Subcutaneous abdominal adipose tissue (tissue), 5 donors: ENCODE data around the gene VAPB.

Experiments used
- H3K27ac ChIP-seq: one replicate; pipeline ENCODE4 v1.7.0; 2013; ENCODE audit warnings: low read depth, mild to moderate bottlenecking, inconsistent platforms, low read length, moderate library complexity
- H3K27me3 ChIP-seq, 5 donors: one replicate each; pipeline ENCODE4 v1.7.0; 2013; ENCODE audit warnings: low read length in 5 of 5, inconsistent platforms in 1 of 5; ENCODE audit not compliant: control insufficient read depth in 5 of 5, insufficient read depth in 4 of 5
- H3K36me3 ChIP-seq, 5 donors: one replicate each; pipeline ENCODE4 v1.7.0; 2013; ENCODE audit warnings: low read length in 5 of 5; ENCODE audit not compliant: control insufficient read depth in 5 of 5, insufficient read depth in 5 of 5
- H3K4me1 ChIP-seq, 5 donors: one replicate each; pipeline ENCODE4 v1.7.0; 2013; ENCODE audit warnings: low read length in 5 of 5, mild to moderate bottlenecking in 3 of 5, moderate library complexity in 1 of 5; ENCODE audit not compliant: control insufficient read depth in 5 of 5, insufficient read depth in 5 of 5
- H3K4me3 ChIP-seq, 5 donors: one replicate each; pipeline ENCODE4 v1.7.0; 2013; ENCODE audit warnings: low read length in 5 of 5, low read depth in 1 of 5
- H3K9ac ChIP-seq, 5 donors: one replicate each; pipeline ENCODE4 v1.7.0; 2013; ENCODE audit warnings: low read length in 5 of 5, mild to moderate bottlenecking in 4 of 5, moderate library complexity in 3 of 5
- H3K9me3 ChIP-seq, 5 donors: one replicate each; pipeline ENCODE4 v1.7.0; 2013; ENCODE audit warnings: low read length in 5 of 5; ENCODE audit not compliant: control insufficient read depth in 5 of 5
- donor health status: healthy.
- donor health status: healthy.
- donor health status: healthy.
- donor health status: healthy.
- donor health status: healthy.

VAPB gene

GRCh38 chr20:58377017-58377416 is 12.0 kb upstream of the VAPB start:
- no peak overlapping the region for H3K9ac ChIP-seq
- no peaks in the 10 kb centered on the region for H3K4me1 ChIP-seq
- no peak overlapping the region for H3K27ac ChIP-seq
- peaks cover 0 to 9% (median 0%) of the 10 kb centered on the region in 5 donors for H3K9me3 ChIP-seq
- H3K36me3 ChIP-seq = no peaks in the 10 kb centered on the region
- peaks cover 0 to 13% (median 0%) of the 10 kb centered on the region in 5 donors for H3K27me3 ChIP-seq
- no peak overlapping the region for H3K4me3 ChIP-seq

DNA sequence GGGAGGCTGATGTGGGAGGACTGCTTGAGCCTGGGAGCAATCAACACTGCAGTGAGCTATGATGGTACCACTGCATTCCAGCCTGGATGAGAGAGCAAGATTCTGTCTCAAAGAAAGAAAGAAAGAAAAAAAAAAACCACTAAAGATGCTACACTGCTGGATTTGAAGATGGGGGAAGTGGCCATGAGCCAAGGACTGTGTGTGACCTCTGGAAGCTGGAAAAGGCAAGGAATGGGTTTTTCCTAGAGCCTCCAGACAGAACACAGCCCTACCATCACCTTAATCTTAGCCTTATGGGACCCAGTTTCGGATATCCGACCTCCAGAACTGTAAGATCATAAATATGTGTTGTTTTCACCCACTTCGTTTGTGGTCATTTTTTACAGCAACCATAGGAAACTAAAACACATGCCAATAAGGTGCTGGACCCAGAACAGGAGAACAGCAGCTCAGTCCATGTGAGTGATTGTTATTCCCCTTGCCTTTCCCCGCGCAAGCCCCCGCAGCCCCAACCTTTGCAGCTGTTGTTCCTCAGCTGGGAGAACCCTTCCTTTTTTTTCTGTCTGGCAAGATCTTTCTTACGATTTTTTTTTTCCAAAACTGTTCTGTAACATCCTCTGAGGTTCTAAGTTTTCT is 11.1 kb upstream of the VAPB start:
- H3K36me3 ChIP-seq = no peaks in the 10 kb centered on the region
- peaks cover 0 to 13% (median 0%) of the 10 kb centered on the region in 5 donors for H3K27me3 ChIP-seq
- peaks cover 0 to 10% (median 0%) of the 10 kb centered on the region in 5 donors for H3K9me3 ChIP-seq
- H3K9ac ChIP-seq = no peak overlapping the region
- H3K27ac ChIP-seq = no peak overlapping the region
- no peak overlapping the region for H3K4me3 ChIP-seq
- no peaks in the 10 kb centered on the region for H3K4me1 ChIP-seq

GRCh38 chr20:58378704-58379103 is 10.3 kb upstream of the VAPB start:
- Histone ChIP-seq H3K27me3 (peaks cover 0 to 13% (median 0%) of the 10 kb centered on the region in 5 donors), H3K9ac (no peak overlapping the region), H3K27ac (no peak overlapping the region), H3K4me3 (no peak overlapping the region), H3K4me1 (no peaks in the 10 kb centered on the region), H3K36me3 (no peaks in the 10 kb centered on the region), H3K9me3 (peaks cover 0 to 10% (median 0%) of the 10 kb centered on the region in 5 donors)

- Histone ChIP-seq H3K4me1 (no peaks in the 10 kb centered on the region), H3K4me3 (no peak overlapping the region), H3K9me3 (peaks cover 0 to 10% (median 0%) of the 10 kb centered on the region in 5 donors), H3K9ac (no peak overlapping the region), H3K27me3 (peaks cover 0 to 9% (median 0%) of the 10 kb centered on the region in 5 donors), H3K36me3 (no peaks in the 10 kb centered on the region), H3K27ac (no peak overlapping the region)
Observed at GRCh38 chr20:58381627-58382026, 7.4 kb upstream of the VAPB start.

GRCh38 chr20:58382096-58382495 is 6.9 kb upstream of the VAPB start:
- Histone ChIP-seq H3K9me3 (peaks cover 0 to 12% (median 0%) of the 10 kb centered on the region in 5 donors), H3K9ac (no peak overlapping the region), H3K27ac (no peak overlapping the region), H3K27me3 (peaks cover 0 to 9% (median 0%) of the 10 kb centered on the region in 5 donors), H3K4me1 (no peaks in the 10 kb centered on the region), H3K4me3 (no peak overlapping the region), H3K36me3 (no peaks in the 10 kb centered on the region)

GRCh38 chr20:58384821-58385220 is 4.2 kb upstream of the VAPB start:
- H3K9ac ChIP-seq = no peak overlapping the region
- H3K27me3 ChIP-seq = no peaks in the 10 kb centered on the region
- no peak overlapping the region for H3K4me3 ChIP-seq
- peaks cover 1 to 8% (median 7%) of the 10 kb centered on the region in 5 donors for H3K4me1 ChIP-seq
- H3K36me3 ChIP-seq = no peaks in the 10 kb centered on the region
- peaks cover 0 to 14% (median 0%) of the 10 kb centered on the region in 5 donors for H3K9me3 ChIP-seq
- H3K27ac ChIP-seq = no peak overlapping the region

- Histone ChIP-seq H3K4me1 (peaks cover 3 to 34% (median 22%) of the 10 kb centered on the region in 5 donors), H3K27me3 (no peaks in the 10 kb centered on the region), H3K27ac (no peak overlapping the region), H3K4me3 (peak overlapping the region; percentile 62 to 86 (median 72)), H3K9me3 (peaks cover 0 to 10% (median 0%) of the 10 kb centered on the region in 5 donors), H3K36me3 (peaks cover 0 to 7% (median 0%) of the 10 kb centered on the region in 5 donors), H3K9ac (peak overlapping the region in 2 of 5 donors; percentile 51 to 59)
Observed at GRCh38 chr20:58388028-58388601, 914 bp upstream of the VAPB start.

DNA sequence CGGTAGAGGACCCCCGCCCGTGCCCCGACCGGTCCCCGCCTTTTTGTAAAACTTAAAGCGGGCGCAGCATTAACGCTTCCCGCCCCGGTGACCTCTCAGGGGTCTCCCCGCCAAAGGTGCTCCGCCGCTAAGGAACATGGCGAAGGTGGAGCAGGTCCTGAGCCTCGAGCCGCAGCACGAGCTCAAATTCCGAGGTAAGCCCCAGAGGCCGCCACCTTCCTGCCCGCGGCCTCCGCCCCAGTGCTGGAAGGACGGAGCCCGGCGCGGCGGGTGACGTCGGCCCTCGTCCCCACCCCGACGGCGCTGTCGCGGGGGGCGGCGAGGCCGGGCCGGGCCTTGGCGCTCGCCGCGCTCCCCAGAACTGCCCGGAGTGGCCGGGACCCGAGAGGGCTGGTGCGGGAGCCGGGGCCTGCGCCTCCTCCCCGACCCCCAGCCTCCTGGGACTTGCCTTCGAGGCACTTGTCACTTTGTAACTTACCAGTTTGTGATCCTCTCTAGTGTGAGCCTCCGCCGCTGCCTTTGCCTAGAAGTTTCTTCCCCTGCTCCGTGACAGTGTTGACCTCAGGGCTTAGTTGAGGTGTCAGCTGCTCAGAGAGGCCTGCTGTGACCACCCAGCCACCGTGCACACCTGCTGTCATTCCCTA is 417 bp downstream of the VAPB start:
- peak overlapping the region; percentile 85 for H3K27ac ChIP-seq
- peaks cover 0 to 10% (median 0%) of the 10 kb centered on the region in 5 donors for H3K9me3 ChIP-seq
- H3K27me3 ChIP-seq = no peaks in the 10 kb centered on the region
- peak overlapping the region; percentile 72 to 90 (median 86) for H3K4me3 ChIP-seq
- H3K36me3 ChIP-seq = peaks cover 0 to 7% (median 0%) of the 10 kb centered on the region in 5 donors
- peak overlapping the region; percentile 87 to 96 (median 93) for H3K9ac ChIP-seq
- peaks cover 3 to 38% (median 22%) of the 10 kb centered on the region in 5 donors for H3K4me1 ChIP-seq

- Histone ChIP-seq H3K4me3 (peak overlapping the region; percentile 72 to 90 (median 86)), H3K27ac (peak overlapping the region; percentile 85), H3K9ac (peak overlapping the region; percentile 87 to 96 (median 93)), H3K36me3 (peaks cover 0 to 7% (median 0%) of the 10 kb centered on the region in 5 donors), H3K9me3 (peaks cover 0 to 10% (median 0%) of the 10 kb centered on the region in 5 donors), H3K27me3 (no peaks in the 10 kb centered on the region), H3K4me1 (peaks cover 3 to 38% (median 22%) of the 10 kb centered on the region in 5 donors)
Observed at GRCh38 chr20:58389968-58390658, 1.1 kb downstream of the VAPB start.
